ENCODE results near the gene ZNF256.

The ZNF256 gene

GRCh38 chr19:57947419-57948134 is at the start of gene ZNF256:
Gene ZNF256 (minus strand): TSS chr19:57947706. CDS start chr19:57947474, 232 bp downstream.
- DNase-seq, result peak; percentile 84 to 89

GRCh38 chr19:57992841-57993240 is 45.3 kb upstream of the ZNF256 start:
- no peak for DNase-seq

- no peak for DNase-seq
Measured at GRCh38 chr19:57978586-57979289, 31.2 kb upstream of the ZNF256 start.

GRCh38 chr19:57974434-57974833 is 26.9 kb upstream of the ZNF256 start, which contains the start of gene C19orf18:
Gene C19orf18 (minus strand): TSS chr19:57974534. CDS start chr19:57974432, 102 bp downstream.
- no peak for DNase-seq

GRCh38 chr19:57964761-57965160 is 17.3 kb upstream of the ZNF256 start:
- no peak for DNase-seq

- no peak for DNase-seq
Measured at GRCh38 chr19:57961785-57962184, 14.3 kb upstream of the ZNF256 start.

GRCh38 chr19:57954996-57955395 is 7.5 kb upstream of the ZNF256 start:
- DNase-seq, result no peak

GRCh38 chr19:57949702-57950101 is 2.2 kb upstream of the ZNF256 start:
- DNase-seq, result no peak

GRCh38 chr19:57949296-57949695 is 1.8 kb upstream of the ZNF256 start:
- no peak for DNase-seq

- DNase-seq, result no peak
Measured at GRCh38 chr19:57947088-57947418, 453 bp downstream of the ZNF256 start.

GRCh38 chr19:57946316-57946715 is 1.2 kb downstream of the ZNF256 start:
- no peak for DNase-seq

- no peak for DNase-seq
Measured at GRCh38 chr19:57941593-57941992, 5.9 kb downstream of the ZNF256 start.

GRCh38 chr19:57935731-57936130 is 11.8 kb downstream of the ZNF256 start:
- DNase-seq, result no peak

GRCh38 chr19:57934820-57935665 is 12.5 kb downstream of the ZNF256 start, which contains the start of gene ZNF418:
Gene ZNF418 (minus strand): TSS chr19:57935402. CDS start chr19:57933822, 1,580 bp downstream.
- DNase-seq, result peak; percentile 15 to 24

GRCh38 chr19:57927587-57927986 is 19.9 kb downstream of the ZNF256 start:
- DNase-seq, result no peak

- DNase-seq, result peak; percentile 62 to 66
Measured at GRCh38 chr19:57916168-57916995, 31.1 kb downstream of the ZNF256 start, which contains the start of gene ZNF417. Gene ZNF417 (minus strand): TSS chr19:57916592. CDS start chr19:57916411, 181 bp downstream.

- no peak for DNase-seq
Measured at GRCh38 chr19:57914531-57914930, 33.0 kb downstream of the ZNF256 start.

GRCh38 chr19:57907394-57907793 is 40.1 kb downstream of the ZNF256 start:
- no peak for DNase-seq

GRCh38 chr19:57905258-57905657 is 42.2 kb downstream of the ZNF256 start:
- DNase-seq, result no peak

GRCh38 chr19:57903618-57904184 is 43.8 kb downstream of the ZNF256 start:
- no peak for DNase-seq

- DNase-seq, result no peak
Measured at GRCh38 chr19:57900311-57900710, 47.2 kb downstream of the ZNF256 start.

All from stimulated activated CD4-positive, alpha-beta T cell treated with anti-CD3 and anti-CD28 coated beads, Interleukin-2, amount 100 ng/mL, for 48 hours (primary cell).